H9 (cell line): ENCODE data around the gene SRL. TPM values are rescaled to one million over a fixed set of nuclear protein-coding genes. Genes with fewer than 3 reads are reported as not detected.
A peak's percentile ranks its signal among the peaks of the same experiment; 100 is the strongest.

ENCODE experiments used
- DNase-seq: peaks from one replicate; pipeline ENCODE4 v3.0.0-alpha.2; 2017
- H2AFZ ChIP-seq: one replicate; pipeline ENCODE4 v1.6.1; 2013; ENCODE audit warnings: mild to moderate bottlenecking, low read length, control low read depth, moderate library complexity
- H2AK5ac ChIP-seq: 2 replicates; pipeline ENCODE4 v1.6.1; 2013; ENCODE audit warnings: low read length, control low read depth, mixed read lengths; ENCODE audit not compliant: insufficient read length
- H2BK120ac ChIP-seq: one replicate; pipeline ENCODE4 v1.6.1; 2013; ENCODE audit warnings: low read depth, mild to moderate bottlenecking, low read length, control low read depth, inconsistent platforms; ENCODE audit not compliant: poor library complexity, severe bottlenecking
- H2BK12ac ChIP-seq: 2 replicates; pipeline ENCODE4 v1.6.1; 2013; ENCODE audit warnings: low read length, control low read depth, mixed read lengths, low read depth; ENCODE audit not compliant: insufficient read length
- H2BK15ac ChIP-seq: 2 replicates; pipeline ENCODE4 v1.6.1; 2013; ENCODE audit warnings: low read depth, low read length, control low read depth
- H2BK20ac ChIP-seq: one replicate; pipeline ENCODE4 v1.6.1; 2013; ENCODE audit warnings: low read depth, mild to moderate bottlenecking, low read length, control low read depth, inconsistent platforms; ENCODE audit not compliant: poor library complexity, severe bottlenecking
- H2BK5ac ChIP-seq: 2 replicates; pipeline ENCODE4 v1.6.1; 2013; ENCODE audit warnings: low read length, control low read depth, mixed read lengths; ENCODE audit not compliant: insufficient read length
- H3K14ac ChIP-seq: 2 replicates; pipeline ENCODE4 v1.6.1; 2013; ENCODE audit warnings: low read length, control low read depth; ENCODE audit not compliant: insufficient read depth
- H3K18ac ChIP-seq: 2 replicates; pipeline ENCODE4 v1.6.1; 2013; ENCODE audit warnings: low read depth, mild to moderate bottlenecking, mixed read lengths, low read length, control low read depth; ENCODE audit not compliant: insufficient read length
- H3K23ac ChIP-seq: 2 replicates; pipeline ENCODE4 v1.6.1; 2013; ENCODE audit warnings: low read length, control low read depth, mixed read lengths, low read depth; ENCODE audit not compliant: insufficient read length
- H3K23me2 ChIP-seq: 2 replicates; pipeline ENCODE4 v1.6.1; 2013; ENCODE audit warnings: low read depth, mild to moderate bottlenecking, mixed read lengths, low read length, control low read depth; ENCODE audit not compliant: insufficient read length, poor library complexity, severe bottlenecking
- H3K27ac ChIP-seq: 2 replicates; pipeline ENCODE4 v1.5.1; 2013; ENCODE audit warnings: low read length, control low read depth, mixed read lengths, low read depth; ENCODE audit not compliant: insufficient read length
- H3K27me3 ChIP-seq: 2 replicates; pipeline ENCODE4 v1.6.1; 2013; ENCODE audit warnings: low read length, control low read depth, inconsistent platforms; ENCODE audit not compliant: insufficient read depth
- H3K4ac ChIP-seq: 2 replicates; pipeline ENCODE4 v1.6.1; 2013; ENCODE audit warnings: low read depth, mild to moderate bottlenecking, control low read depth, inconsistent platforms, low read length, moderate library complexity
- H3K4me1 ChIP-seq: 2 replicates; pipeline ENCODE4 v1.6.1; 2013; ENCODE audit warnings: low read length, control low read depth, inconsistent platforms; ENCODE audit not compliant: insufficient read depth
- H3K4me2 ChIP-seq: 2 replicates; pipeline ENCODE4 v1.6.1; 2013; ENCODE audit warnings: low read length, control low read depth, mixed read lengths; ENCODE audit not compliant: insufficient read length, insufficient read depth
- H3K56ac ChIP-seq: 2 replicates; pipeline ENCODE4 v1.6.1; 2013; ENCODE audit warnings: low read depth, mild to moderate bottlenecking, mixed read lengths, low read length, control low read depth; ENCODE audit not compliant: insufficient read length
- H3K79me1 ChIP-seq: 2 replicates; pipeline ENCODE4 v1.6.1; 2013; ENCODE audit warnings: low read depth, mild to moderate bottlenecking, moderate library complexity, low read length, control low read depth, inconsistent platforms; ENCODE audit not compliant: insufficient read depth, poor library complexity, severe bottlenecking
- H3K79me2 ChIP-seq: 2 replicates; pipeline ENCODE4 v1.6.1; 2013; ENCODE audit warnings: low read length, control low read depth, inconsistent platforms; ENCODE audit not compliant: insufficient read depth
- H3K9ac ChIP-seq: 2 replicates; pipeline ENCODE4 v1.6.1; 2013; ENCODE audit warnings: low read length, control low read depth, mixed read lengths; ENCODE audit not compliant: insufficient read length; ENCODE audit errors: extremely low read depth
- H3K9me3 ChIP-seq: one replicate; pipeline ENCODE4 v1.6.1; 2013; ENCODE audit warnings: low read depth, low read length, inconsistent platforms; ENCODE audit not compliant: control insufficient read depth
- H3T11ph ChIP-seq: one replicate; pipeline ENCODE4 v1.6.1; 2013; ENCODE audit warnings: mild to moderate bottlenecking, low read length, control low read depth, inconsistent platforms
- H4K20me1 ChIP-seq: one replicate; pipeline ENCODE4 v1.6.1; 2013; ENCODE audit not compliant: control insufficient read depth, insufficient read length, insufficient read depth
- H4K5ac ChIP-seq: 2 replicates; pipeline ENCODE4 v1.6.1; 2013; ENCODE audit warnings: low read depth, mild to moderate bottlenecking, mixed read lengths, low read length, control low read depth; ENCODE audit not compliant: insufficient read length
- H4K8ac ChIP-seq: replicated peaks from 2 replicates; pipeline ENCODE4 v1.6.1; 2013; ENCODE audit warnings: low read length, control low read depth, mixed read lengths, low read depth; ENCODE audit not compliant: insufficient read length
- H4K91ac ChIP-seq: 2 replicates; pipeline ENCODE4 v1.6.1; 2013; ENCODE audit warnings: low read depth, mild to moderate bottlenecking, moderate library complexity, mixed read lengths, low read length, control low read depth; ENCODE audit not compliant: insufficient read length
- H3K27ac Mint-ChIP-seq, 3 experiments: 2 replicates in 2 of 3; 3 replicates in 1 of 3; pipeline ENCODE4 v1.8.0; 2020 to 2021; ENCODE audit warnings: mixed read lengths in 3 of 3, mild to moderate bottlenecking in 1 of 3, moderate library complexity in 1 of 3
- H3K27me3 Mint-ChIP-seq: 2 replicates; pipeline ENCODE4 v1.8.0; 2021; ENCODE audit warnings: low read depth, mild to moderate bottlenecking, moderate library complexity, mixed read lengths
- H3K36me3 Mint-ChIP-seq, 3 experiments: 2 replicates in 2 of 3; 3 replicates in 1 of 3; pipeline ENCODE4 v1.8.0; 2020 to 2021; ENCODE audit warnings: low read depth in 3 of 3, mixed read lengths in 3 of 3; ENCODE audit not compliant: insufficient read depth in 1 of 3
- H3K4me1 Mint-ChIP-seq, 2 experiments: 2 replicates each; pipeline ENCODE4 v1.8.0; 2020; ENCODE audit warnings: mixed read lengths in 2 of 2
- H3K4me3 Mint-ChIP-seq, 2 experiments: 2 replicates in 1 of 2; 3 replicates in 1 of 2; pipeline ENCODE4 v1.8.0; 2020 to 2021; ENCODE audit warnings: mild to moderate bottlenecking in 2 of 2, mixed read lengths in 2 of 2, moderate library complexity in 1 of 2
- H3K9me3 Mint-ChIP-seq, 2 experiments: 2 replicates in 1 of 2; 3 replicates in 1 of 2; pipeline ENCODE4 v1.8.0; 2020; ENCODE audit warnings: mild to moderate bottlenecking in 2 of 2, mixed read lengths in 2 of 2, moderate library complexity in 1 of 2
- CTCF ChIP-seq: fragments of 200-600 bp; sonication (generic); conservative IDR thresholded peaks from 3 replicates; pipeline ENCODE4 v1.8.0; 2021; ENCODE audit warnings: antibody characterized with exemption, mild to moderate bottlenecking
- WGBS: extraction: QIAGEN DNeasy Blood & Tissue Kit; methylation state at CpG from one replicate; pipeline ENCODE4 v1.1.7; 2013; ENCODE audit warnings: missing lambda C conversion rate, low lambda C conversion rate, mixed read lengths; ENCODE audit not compliant: insufficient read length; ENCODE audit errors: extremely low coverage; 5-methylcytosine and 5-hydroxymethylcytosine counted together
- total RNA-seq: library from RNA; stranded (reverse); gene quantifications from 2 replicates; pipeline ENCODE4 v1.2.1, GENCODE V29; 2021

SRL gene
- total RNA-seq, 1 experiment from 2014 or later, result not detected

- no peak for DNase-seq
- H4K8ac ChIP-seq, result no peak overlapping the region
- H3K23me2 ChIP-seq, result no peaks in the 10 kb centered on the region
- H3K27me3 ChIP-seq, result no peaks in the 10 kb centered on the region
- no peaks in the 10 kb centered on the region; the same call in 1 of the 2 replicates for H3K4me1 ChIP-seq
- Mint-ChIP-seq H3K27ac (peak overlapping the region in 1 of 3 experiments; percentile 44; a peak in 1 of 7 replicates), H3K36me3 (no peaks in the 10 kb centered on the region), H3K4me3 (no peak overlapping the region), H3K27me3 (no peaks in the 10 kb centered on the region), H3K9me3 (no peaks in the 10 kb centered on the region), H3K4me1 (peaks cover 4 to 5% of the 10 kb centered on the region in 2 experiments)
- H2BK120ac ChIP-seq, result no peak overlapping the region
- no peak overlapping the region for H2BK15ac ChIP-seq
- H4K5ac ChIP-seq, result no peak overlapping the region
- H4K91ac ChIP-seq, result no peak overlapping the region
- no peaks in the 10 kb centered on the region for H4K20me1 ChIP-seq
- H3K9me3 ChIP-seq, result no peaks in the 10 kb centered on the region
- H3K79me2 ChIP-seq, result no peaks in the 10 kb centered on the region
- no CpG with 5 or more reads among the region's 5 CpGs for WGBS
- H2AK5ac ChIP-seq, result no peak overlapping the region
- no peak overlapping the region for H2AFZ ChIP-seq
- no peak for TF ChIP-seq CTCF
- H3K18ac ChIP-seq, result no peak overlapping the region
- H3K56ac ChIP-seq, result no peak overlapping the region
- no peak overlapping the region for H3K27ac ChIP-seq
- no peak overlapping the region for H2BK20ac ChIP-seq
- no peak overlapping the region for H3K4ac ChIP-seq
- H3K9ac ChIP-seq, result no peak overlapping the region
- H3T11ph ChIP-seq, result no peak overlapping the region
- H3K79me1 ChIP-seq, result no peaks in the 10 kb centered on the region
- H3K4me2 ChIP-seq, result no peak overlapping the region
- H3K14ac ChIP-seq, result no peak overlapping the region
- no peak overlapping the region for H3K23ac ChIP-seq
- no peak overlapping the region for H2BK12ac ChIP-seq
- H2BK5ac ChIP-seq, result no peak overlapping the region
These were observed 64.9 kb downstream of the SRL start for GRCh38 chr16:4176906-4177417.
